Ovary (tissue), 9 donors: ENCODE measurements around the gene MCCD1. TPM values are rescaled to one million over a fixed set of nuclear protein-coding genes. Genes with fewer than 3 reads are reported as not detected.

Experiments used
- DNase-seq, 5 donors: peaks; one replicate each; pipeline ENCODE4 v3.0.0-alpha.2; 2019 to 2020
- H3K27ac ChIP-seq, 2 donors: fragments of 200-600 bp; one replicate each; pipeline versions ENCODE4 v1.5.1 to v1.8.0; 2019 to 2022
- H3K27me3 ChIP-seq: fragments of 200-600 bp; one replicate; pipeline ENCODE4 v1.8.0; 2022
- H3K36me3 ChIP-seq: fragments of 200-600 bp; sonication (generic); one replicate; pipeline ENCODE4 v1.5.1; 2019
- H3K4me1 ChIP-seq: one replicate; pipeline ENCODE4 v1.8.1; 2013; ENCODE audit warnings: mild to moderate bottlenecking, moderate library complexity; ENCODE audit not compliant: insufficient read depth
- H3K4me3 ChIP-seq: fragments of 200-600 bp; sonication (generic); one replicate; pipeline ENCODE4 v1.5.1; 2017
- H3K9me3 ChIP-seq, 2 donors: fragments of 200-600 bp in 1 of 2; sonication (generic) in 1 of 2; one replicate each; pipeline versions ENCODE4 v1.5.1 to v1.8.1; 2013 to 2019; ENCODE audit warnings: mild to moderate bottlenecking in 1 of 2, moderate library complexity in 1 of 2
- EP300 ChIP-seq: sonication (generic); formaldehyde crosslinking; IDR thresholded peaks from one replicate; pipeline ENCODE4 v1.6.1; 2017; ENCODE audit warnings: antibody characterized with exemption
- POLR2A ChIP-seq: fragments of 450-650 bp; IDR thresholded peaks from one replicate; pipeline ENCODE4 v1.6.1; 2017; ENCODE audit warnings: antibody characterized with exemption, mild to moderate bottlenecking, moderate library complexity
- WGBS, 3 donors: extraction: QIAGEN DNeasy Blood & Tissue Kit in 1 of 3; methylation state at CpG; one replicate each; pipeline versions ENCODE4 v1.1.5 to v1.1.7; 2013 to 2017; 5-methylcytosine and 5-hydroxymethylcytosine counted together
- intact Hi-C, 4 donors: fragments of 100-400 bp; cut with DNase I; formaldehyde crosslinking; loops; one replicate each; pipeline versions ENCODE4 v1.11.0 to v1.15.1; 2022 to 2023
- polyA plus RNA-seq, 2 donors: library from polyadenylated mRNA; stranded (reverse); fragments of 200-250 nt in 1 of 2; fragments of 350-450 nt in 1 of 2; fragmentation: Illumina TruSeq in 1 of 2; extraction: RNeasy Lipid Tissue Mini Kit (QIAGEN cat#74804) in 1 of 2; gene quantifications; one replicate each; pipeline ENCODE4 v1.2.3, GENCODE V29; 2013 to 2014
- small RNA-seq: library from RNA; depleted of rRNA; stranded (forward); fragments of <200 nt; gene quantifications from one replicate; pipeline ENCODE3, GENCODE V24; 2016
- total RNA-seq, 7 donors: library from RNA; depleted of rRNA in 2 of 7; stranded (reverse); fragments of >200 nt in 2 of 7; fragmentation: NEBNext Ultra II Directional in 3 of 7; extraction: Animal tissue kit (Norgen Biotek cat#: 25700) in 3 of 7; gene quantifications; one replicate each; pipeline versions ENCODE4 v1.1.0 to v1.2.4, GENCODE V29; 2016 to 2023
- TF ChIP-seq, protein P1 (sequence below), 3 donors: fragments of 450-650 bp in 2 of 3; fragments of 200-600 bp in 1 of 3; IDR thresholded peaks; one replicate each; pipeline versions ENCODE4 v1.5.1 to v1.8.0; 2016 to 2022; ENCODE audit warnings: antibody characterized with exemption in 3 of 3, mild to moderate bottlenecking in 1 of 3
- donor health status: DM: no; HTN: no; CAD: no; lungs with moderate emphysema.
- donor health status: DM: no; HTN: no; CAD: no.
- donor health status: Bipolar disorder and iron deficiency.
- donor health status: DM: yes; HTN: yes; CAD: no.
- donor health status: DM: no; HTN: no; CAD: no.
- donor health status: DM: yes; HTN: yes; CAD: no.

The MCCD1 gene
- total and polyA plus RNA-seq, 9 donors: not detected

GRCh38 chr6:31577579-31577966, 48.8 kb downstream of the MCCD1 start:
- WGBS, 3 donors: 79 to 95% (median 85%) methylated on average over 3 of the region's 3 CpGs
- Histone ChIP-seq H3K36me3 (no peaks in the 10 kb centered on the region), H3K27me3 (no peaks in the 10 kb centered on the region), H3K4me3 (no peak overlapping the region), H3K4me1 (peaks cover 5% of the 10 kb centered on the region), H3K27ac (no peak overlapping the region), H3K9me3 (no peaks in the 10 kb centered on the region)
- TF ChIP-seq POLR2A (no peak), EP300 (no peak)
- TF ChIP-seq, protein P1, sequence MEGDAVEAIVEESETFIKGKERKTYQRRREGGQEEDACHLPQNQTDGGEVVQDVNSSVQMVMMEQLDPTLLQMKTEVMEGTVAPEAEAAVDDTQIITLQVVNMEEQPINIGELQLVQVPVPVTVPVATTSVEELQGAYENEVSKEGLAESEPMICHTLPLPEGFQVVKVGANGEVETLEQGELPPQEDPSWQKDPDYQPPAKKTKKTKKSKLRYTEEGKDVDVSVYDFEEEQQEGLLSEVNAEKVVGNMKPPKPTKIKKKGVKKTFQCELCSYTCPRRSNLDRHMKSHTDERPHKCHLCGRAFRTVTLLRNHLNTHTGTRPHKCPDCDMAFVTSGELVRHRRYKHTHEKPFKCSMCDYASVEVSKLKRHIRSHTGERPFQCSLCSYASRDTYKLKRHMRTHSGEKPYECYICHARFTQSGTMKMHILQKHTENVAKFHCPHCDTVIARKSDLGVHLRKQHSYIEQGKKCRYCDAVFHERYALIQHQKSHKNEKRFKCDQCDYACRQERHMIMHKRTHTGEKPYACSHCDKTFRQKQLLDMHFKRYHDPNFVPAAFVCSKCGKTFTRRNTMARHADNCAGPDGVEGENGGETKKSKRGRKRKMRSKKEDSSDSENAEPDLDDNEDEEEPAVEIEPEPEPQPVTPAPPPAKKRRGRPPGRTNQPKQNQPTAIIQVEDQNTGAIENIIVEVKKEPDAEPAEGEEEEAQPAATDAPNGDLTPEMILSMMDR (IDR thresholded peaks at IDR 0.05): no peak
- intact Hi-C loops: no loop called here
- no peak for DNase-seq

DNA sequence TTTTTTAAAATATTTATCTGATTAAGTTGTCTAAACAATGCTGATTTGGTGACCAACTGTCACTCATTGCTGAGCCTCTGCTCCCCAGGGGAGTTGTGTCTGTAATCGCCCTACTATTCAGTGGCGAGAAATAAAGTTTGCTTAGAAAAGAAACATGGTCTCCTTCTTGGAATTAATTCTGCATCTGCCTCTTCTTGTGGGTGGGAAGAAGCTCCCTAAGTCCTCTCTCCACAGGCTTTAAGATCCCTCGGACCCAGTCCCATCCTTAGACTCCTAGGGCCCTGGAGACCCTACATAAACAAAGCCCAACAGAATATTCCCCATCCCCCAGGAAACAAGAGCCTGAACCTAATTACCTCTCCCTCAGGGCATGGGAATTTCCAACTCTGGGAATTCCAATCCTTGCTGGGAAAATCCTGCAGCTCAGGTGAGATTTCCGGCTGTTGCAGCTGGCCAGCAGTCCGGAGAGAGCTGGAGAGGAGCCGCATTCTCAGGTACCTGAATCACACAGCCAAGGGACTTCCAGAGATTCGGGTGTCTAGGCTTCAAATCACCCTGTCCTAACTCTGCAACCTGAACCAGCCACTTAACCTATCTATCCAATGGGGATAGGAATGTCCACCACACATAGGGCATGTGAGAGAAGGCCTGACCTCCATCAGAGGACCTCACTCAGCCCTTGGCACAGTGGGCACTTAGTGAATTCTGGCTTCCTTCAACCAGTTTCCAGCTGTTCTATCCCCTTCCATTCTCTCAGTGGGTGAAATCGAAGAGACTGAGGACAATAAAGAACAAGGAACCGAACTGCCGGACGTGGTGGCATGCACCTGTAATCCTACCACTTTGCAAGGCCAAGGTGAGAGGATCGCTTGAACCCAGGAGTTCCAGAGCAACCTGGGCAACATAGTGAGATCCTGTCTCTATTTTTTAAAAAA, 49.7 kb downstream of the MCCD1 start:
- Histone ChIP-seq H3K36me3 (no peaks in the 10 kb centered on the region), H3K4me3 (no peak overlapping the region), H3K27ac (no peak overlapping the region), H3K4me1 (peaks cover 5% of the 10 kb centered on the region), H3K27me3 (no peaks in the 10 kb centered on the region), H3K9me3 (no peaks in the 10 kb centered on the region)
- intact Hi-C loops: no loop called here
- no peak for DNase-seq
- no peak for TF ChIP-seq EP300
- TF ChIP-seq, protein P1 (IDR thresholded peaks at IDR 0.05): no peak
- TF ChIP-seq POLR2A: no peak
- 82 to 86% (median 86%) methylated on average over 12 of the region's 12 CpGs for WGBS, 3 donors

DNA sequence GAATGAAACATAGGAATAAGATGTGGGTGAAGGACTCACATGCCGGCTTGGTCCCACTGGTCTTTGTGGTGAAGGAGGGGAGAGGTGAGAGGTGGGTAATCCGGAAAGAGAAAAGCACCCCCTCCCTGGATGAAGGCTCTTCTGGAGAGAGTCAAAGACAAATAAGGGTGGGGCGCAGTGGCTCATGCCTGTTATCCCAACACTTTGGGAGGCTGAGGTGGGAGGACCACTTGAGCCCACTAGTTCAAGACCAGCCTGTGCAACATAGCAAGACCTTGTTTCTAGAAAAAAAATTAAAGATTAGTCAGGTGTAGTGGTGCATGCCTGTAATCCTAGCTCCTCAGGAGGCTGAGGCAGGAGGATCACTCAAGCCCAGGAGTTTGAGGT, 50.4 kb downstream of the MCCD1 start:
- no peaks in the 10 kb centered on the region for H3K36me3 ChIP-seq
- H3K4me3 ChIP-seq: no peak overlapping the region
- 85 to 89% (median 86%) methylated on average over 3 of the region's 3 CpGs for WGBS, 3 donors
- H3K4me1 ChIP-seq: peaks cover 5% of the 10 kb centered on the region
- no peak overlapping the region for H3K27ac ChIP-seq
- H3K27me3 ChIP-seq: no peaks in the 10 kb centered on the region
- no peak for DNase-seq
- intact Hi-C loops: no loop called here
- H3K9me3 ChIP-seq: no peaks in the 10 kb centered on the region
- TF ChIP-seq POLR2A (no peak), EP300 (no peak)
- TF ChIP-seq, protein P1 (IDR thresholded peaks at IDR 0.05): no peak

Small RNAs within 50 kb of the gene (small RNA-seq; reads per million reads assigned to genes)
- gene AL663061.1 (not detected), gene RF00019 (not detected), gene SNORD117 (164 reads per million, percentile 92 among the genes with 10 or more reads in this experiment), gene SNORD84 (not detected)

Other genes with a start within 250 kb of the MCCD1 start
- gene HLA-B, start 171.8 kb upstream of the MCCD1 start, total RNA-seq: 100 to 1,000 TPM; 358 to 625 (median 492) TPM
- gene HLA-B, start 171.8 kb upstream of the MCCD1 start, polyA plus RNA-seq: 1,000 to 10,000 TPM in 1 of 2 donors, 100 to 1,000 TPM in 1; 680 to 2,036 TPM
- 10 to 100 TPM; 15.8 to 48.9 (median 24.5) TPM for gene MICA, start 125.4 kb upstream of the MCCD1 start, total RNA-seq
- 10 to 100 TPM; 31.1 to 33.2 TPM for gene MICA, start 125.4 kb upstream of the MCCD1 start, polyA plus RNA-seq
- gene MICB, start 30.8 kb upstream of the MCCD1 start, total RNA-seq: 1 to 10 TPM in 4 of 7 donors, under 1 TPM in 3; 0.57 to 1.7 (median 1.3) TPM
- gene MICB, start 30.8 kb upstream of the MCCD1 start, polyA plus RNA-seq: 10 to 100 TPM in 1 of 2 donors, under 1 TPM in 1; 0.48 to 10.6 TPM
- 100 to 1,000 TPM; 212 to 404 (median 362) TPM for gene DDX39B, start 13.0 kb downstream of the MCCD1 start, total RNA-seq
- gene DDX39B, start 13.0 kb downstream of the MCCD1 start, polyA plus RNA-seq: 100 to 1,000 TPM; 219 to 278 TPM
- gene ATP6V1G2, start 17.6 kb downstream of the MCCD1 start, total RNA-seq: 1 to 10 TPM in 6 of 7 donors, under 1 TPM in 1; 0.93 to 3.7 (median 2.3) TPM
- gene ATP6V1G2, start 17.6 kb downstream of the MCCD1 start, polyA plus RNA-seq: 1 to 10 TPM; 3.0 to 9.3 TPM
- gene NFKBIL1, start 18.6 kb downstream of the MCCD1 start, total RNA-seq: 10 to 100 TPM; 23.6 to 32.4 (median 27.5) TPM
- 10 to 100 TPM in 1 of 2 donors, 1 to 10 TPM in 1; 8.2 to 46.0 TPM for gene NFKBIL1, start 18.6 kb downstream of the MCCD1 start, polyA plus RNA-seq
- gene LTA, start 43.3 kb downstream of the MCCD1 start, total RNA-seq: 1 to 10 TPM in 1 of 7 donors, under 1 TPM in 1, not detected in 5; 0.18 to 1.3 TPM
- gene LTA, start 43.3 kb downstream of the MCCD1 start, polyA plus RNA-seq: under 1 TPM; 0.17 to 0.43 TPM
- 1 to 10 TPM in 2 of 7 donors, under 1 TPM in 3, not detected in 2; 0.24 to 3.0 (median 0.56) TPM for gene TNF, start 46.6 kb downstream of the MCCD1 start, total RNA-seq
- 1 to 10 TPM in 1 of 2 donors, not detected in 1; 1.0 TPM for gene TNF, start 46.6 kb downstream of the MCCD1 start, polyA plus RNA-seq
- 1 to 10 TPM in 1 of 7 donors, under 1 TPM in 3, not detected in 3; 0.42 to 1.8 (median 0.62) TPM for gene LTB, start 53.5 kb downstream of the MCCD1 start, total RNA-seq
- gene LTB, start 53.5 kb downstream of the MCCD1 start, polyA plus RNA-seq: under 1 TPM; 0.48 to 0.73 TPM
- 10 to 100 TPM in 3 of 7 donors, 1 to 10 TPM in 4; 3.8 to 34.0 (median 8.6) TPM for gene LST1, start 57.3 kb downstream of the MCCD1 start, total RNA-seq
- 10 to 100 TPM in 1 of 2 donors, 1 to 10 TPM in 1; 8.1 to 12.2 TPM for gene LST1, start 57.3 kb downstream of the MCCD1 start, polyA plus RNA-seq
- gene NCR3, start 64.0 kb downstream of the MCCD1 start, total RNA-seq: under 1 TPM in 1 of 7 donors, not detected in 6; 0.59 TPM
- gene NCR3, start 64.0 kb downstream of the MCCD1 start, polyA plus RNA-seq: under 1 TPM in 1 of 2 donors, not detected in 1; 0.27 TPM
- 10 to 100 TPM in 4 of 7 donors, 1 to 10 TPM in 3; 4.5 to 26.6 (median 12.9) TPM for gene AIF1, start 86.3 kb downstream of the MCCD1 start, total RNA-seq
- 10 to 100 TPM; 24.5 to 82.4 TPM for gene AIF1, start 86.3 kb downstream of the MCCD1 start, polyA plus RNA-seq
- gene PRRC2A, start 91.8 kb downstream of the MCCD1 start, total RNA-seq: 100 to 1,000 TPM in 5 of 7 donors, 10 to 100 TPM in 2; 48.5 to 222 (median 180) TPM
- 100 to 1,000 TPM in 1 of 2 donors, 10 to 100 TPM in 1; 64.8 to 104 TPM for gene PRRC2A, start 91.8 kb downstream of the MCCD1 start, polyA plus RNA-seq
- 100 to 1,000 TPM; 113 to 246 (median 209) TPM for gene BAG6, start 123.7 kb downstream of the MCCD1 start, total RNA-seq
- gene BAG6, start 123.7 kb downstream of the MCCD1 start, polyA plus RNA-seq: 100 to 1,000 TPM; 140 to 170 TPM
- 1 to 10 TPM; 1.3 to 7.2 (median 4.0) TPM for gene APOM, start 126.9 kb downstream of the MCCD1 start, total RNA-seq
- 1 to 10 TPM; 1.5 to 7.7 TPM for gene APOM, start 126.9 kb downstream of the MCCD1 start, polyA plus RNA-seq
- gene C6orf47, start 131.8 kb downstream of the MCCD1 start, total RNA-seq: 10 to 100 TPM; 13.9 to 26.2 (median 22.6) TPM
- gene C6orf47, start 131.8 kb downstream of the MCCD1 start, polyA plus RNA-seq: 10 to 100 TPM; 15.9 to 17.6 TPM
- gene GPANK1, start 136.0 kb downstream of the MCCD1 start, total RNA-seq: 10 to 100 TPM; 14.6 to 19.9 (median 16.5) TPM
- 10 to 100 TPM; 25.1 to 26.6 TPM for gene GPANK1, start 136.0 kb downstream of the MCCD1 start, polyA plus RNA-seq
- 100 to 1,000 TPM; 120 to 258 (median 139) TPM for gene CSNK2B, start 137.1 kb downstream of the MCCD1 start, total RNA-seq
- 100 to 1,000 TPM; 186 to 240 TPM for gene CSNK2B, start 137.1 kb downstream of the MCCD1 start, polyA plus RNA-seq
- gene LY6G5B, start 141.0 kb downstream of the MCCD1 start, total RNA-seq: 10 to 100 TPM in 5 of 7 donors, 1 to 10 TPM in 2; 8.5 to 28.4 (median 13.1) TPM
- gene LY6G5B, start 141.0 kb downstream of the MCCD1 start, polyA plus RNA-seq: 10 to 100 TPM; 11.4 to 15.0 TPM
- gene LY6G5C, start 152.1 kb downstream of the MCCD1 start, total RNA-seq: 1 to 10 TPM in 6 of 7 donors, not detected in 1; 1.2 to 2.3 (median 2.0) TPM
- 1 to 10 TPM; 2.7 to 3.7 TPM for gene LY6G5C, start 152.1 kb downstream of the MCCD1 start, polyA plus RNA-seq
- 10 to 100 TPM; 31.1 to 60.4 (median 37.6) TPM for gene ABHD16A, start 174.4 kb downstream of the MCCD1 start, total RNA-seq
- 10 to 100 TPM; 25.4 to 35.2 TPM for gene ABHD16A, start 174.4 kb downstream of the MCCD1 start, polyA plus RNA-seq
- not detected for gene LY6G6F, start 177.9 kb downstream of the MCCD1 start, total RNA-seq
- gene LY6G6F, start 177.9 kb downstream of the MCCD1 start, polyA plus RNA-seq: not detected
- not detected for gene LY6G6D, start 186.4 kb downstream of the MCCD1 start, total RNA-seq
- not detected for gene LY6G6D, start 186.4 kb downstream of the MCCD1 start, polyA plus RNA-seq
- gene LY6G6C, start 192.8 kb downstream of the MCCD1 start, total RNA-seq: 1 to 10 TPM in 2 of 7 donors, not detected in 5; 1.0 to 4.9 TPM
- gene LY6G6C, start 192.8 kb downstream of the MCCD1 start, polyA plus RNA-seq: under 1 TPM in 1 of 2 donors, not detected in 1; 0.17 TPM
- under 1 TPM in 3 of 7 donors, not detected in 4; 0.15 to 0.94 (median 0.69) TPM for gene MPIG6B, start 194.4 kb downstream of the MCCD1 start, total RNA-seq
- gene MPIG6B, start 194.4 kb downstream of the MCCD1 start, polyA plus RNA-seq: under 1 TPM; 0.06 to 0.60 TPM
- 100 to 1,000 TPM in 3 of 7 donors, 10 to 100 TPM in 4; 61.2 to 139 (median 95.2) TPM for gene DDAH2, start 200.3 kb downstream of the MCCD1 start, total RNA-seq
- 100 to 1,000 TPM in 1 of 2 donors, 10 to 100 TPM in 1; 23.9 to 127 TPM for gene DDAH2, start 200.3 kb downstream of the MCCD1 start, polyA plus RNA-seq
- 100 to 1,000 TPM; 128 to 208 (median 184) TPM for gene CLIC1, start 207.6 kb downstream of the MCCD1 start, total RNA-seq
- gene CLIC1, start 207.6 kb downstream of the MCCD1 start, polyA plus RNA-seq: 100 to 1,000 TPM; 199 to 473 TPM
- 10 to 100 TPM in 4 of 7 donors, 1 to 10 TPM in 3; 8.6 to 19.1 (median 14.5) TPM for gene MSH5, start 211.0 kb downstream of the MCCD1 start, total RNA-seq
- 1 to 10 TPM; 4.8 to 7.8 TPM for gene MSH5, start 211.0 kb downstream of the MCCD1 start, polyA plus RNA-seq
- gene SAPCD1, start 233.7 kb downstream of the MCCD1 start, total RNA-seq: 1 to 10 TPM in 5 of 7 donors, under 1 TPM in 1, not detected in 1; 0.94 to 5.2 (median 3.6) TPM
- 1 to 10 TPM; 1.6 to 2.9 TPM for gene SAPCD1, start 233.7 kb downstream of the MCCD1 start, polyA plus RNA-seq
- 10 to 100 TPM in 1 of 7 donors, 1 to 10 TPM in 5, under 1 TPM in 1; 0.48 to 25.2 (median 1.7) TPM for gene VWA7, start 248.4 kb downstream of the MCCD1 start, total RNA-seq
- under 1 TPM; 0.18 to 0.62 TPM for gene VWA7, start 248.4 kb downstream of the MCCD1 start, polyA plus RNA-seq